NCI-H82 (cell line): ENCODE data around the gene NAPA.
"Not testable (repeated sequence)": the region's sequence is repeated elsewhere in the genome, so short reads cannot be mapped to it uniquely, and the experiment has no call there.

ENCODE experiments used
- DNase-seq: peaks from one replicate; lab custom pipeline; 2025; lab: John Stamatoyannopoulos, UW

Gene NAPA

DNA sequence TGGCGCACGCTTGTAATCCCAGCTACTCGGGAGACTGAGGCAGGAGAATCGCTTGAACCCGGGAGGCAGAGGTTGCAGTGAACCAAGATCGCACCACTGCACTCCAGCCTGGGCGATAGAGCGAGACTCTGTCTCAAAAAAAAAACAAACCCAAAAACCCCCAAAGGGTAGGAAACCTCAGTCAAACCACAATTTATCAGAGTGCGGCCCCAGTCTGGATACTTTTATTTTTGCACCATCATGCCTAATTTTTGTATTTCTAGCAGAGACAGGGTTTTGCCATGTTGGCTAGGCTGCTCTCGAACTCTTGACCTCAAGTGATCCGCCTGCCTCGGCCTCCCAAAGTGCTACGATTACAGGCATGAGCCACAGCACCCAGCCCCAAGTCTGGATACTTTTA lies 28.6 kb downstream of the NAPA start:
- DNase-seq: not testable (repeated sequence)

DNA sequence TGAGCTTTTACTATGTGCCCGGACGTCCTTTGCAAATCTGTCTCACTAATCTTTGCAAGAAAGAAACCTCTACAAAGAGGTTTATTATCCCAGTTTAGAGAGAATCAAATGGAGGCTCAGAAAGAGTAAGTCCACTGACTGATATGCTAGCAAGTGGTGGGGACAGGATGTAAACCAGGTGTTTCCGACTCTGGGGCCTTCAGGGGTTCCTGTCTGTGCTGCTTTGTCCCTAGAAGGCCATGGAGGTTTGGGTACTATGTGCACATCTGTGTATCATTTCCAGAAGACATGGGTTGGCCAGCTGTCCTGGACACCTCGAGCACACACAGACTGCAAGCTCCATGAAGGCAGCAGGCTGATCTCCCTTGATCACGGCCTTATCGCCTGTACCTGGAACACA lies 29.7 kb downstream of the NAPA start:
- no peak for DNase-seq

DNA sequence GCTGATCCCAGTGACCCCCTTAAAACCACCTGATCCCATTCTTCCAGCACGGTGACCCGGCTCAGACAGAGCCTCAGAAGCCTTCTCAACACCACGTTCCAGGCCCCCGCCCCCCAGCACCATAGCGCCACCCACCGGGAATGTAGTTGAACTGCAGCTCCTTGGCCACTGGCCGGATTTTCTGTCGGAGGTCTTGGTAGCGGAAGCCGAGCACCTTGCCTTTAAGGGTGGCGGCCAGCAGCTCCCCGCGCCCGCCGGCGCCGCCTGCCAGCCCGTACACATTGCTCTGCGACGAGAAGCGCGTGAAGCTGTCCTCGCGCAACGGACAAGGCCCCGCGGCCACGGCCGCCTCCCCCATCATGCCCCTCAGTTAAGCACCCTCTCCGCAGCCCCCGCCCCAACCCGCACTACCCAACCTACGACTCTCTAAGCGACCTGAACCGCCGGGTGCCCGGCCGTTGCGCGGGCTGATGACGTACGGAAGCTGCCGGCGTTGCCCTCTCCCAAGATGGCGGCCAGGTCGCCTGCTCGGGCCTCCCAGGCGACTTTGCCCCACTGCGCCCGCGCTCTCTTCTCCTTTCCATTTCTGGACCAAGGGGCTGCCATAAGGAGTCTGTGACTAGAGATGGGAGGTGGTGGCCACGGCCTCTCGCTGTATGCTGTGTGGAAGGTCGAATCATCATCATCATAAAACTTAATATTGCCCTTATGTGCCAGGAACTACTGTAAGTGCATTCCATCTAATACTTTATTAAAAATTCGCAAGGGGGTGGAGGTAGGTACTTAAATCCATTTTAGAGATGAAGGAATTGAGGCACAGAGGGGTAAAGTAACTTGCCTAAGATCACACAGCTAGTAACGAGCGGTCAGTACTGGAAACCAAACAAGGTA lies 30.8 kb downstream of the NAPA start, which contains the start of gene KPTN:
Gene KPTN, minus strand, starts transcription at position 420 of the 891 bp plus-strand sequence. Its CDS starts 59 bp downstream, at position 361.
- peak; percentile 96 for DNase-seq

DNA sequence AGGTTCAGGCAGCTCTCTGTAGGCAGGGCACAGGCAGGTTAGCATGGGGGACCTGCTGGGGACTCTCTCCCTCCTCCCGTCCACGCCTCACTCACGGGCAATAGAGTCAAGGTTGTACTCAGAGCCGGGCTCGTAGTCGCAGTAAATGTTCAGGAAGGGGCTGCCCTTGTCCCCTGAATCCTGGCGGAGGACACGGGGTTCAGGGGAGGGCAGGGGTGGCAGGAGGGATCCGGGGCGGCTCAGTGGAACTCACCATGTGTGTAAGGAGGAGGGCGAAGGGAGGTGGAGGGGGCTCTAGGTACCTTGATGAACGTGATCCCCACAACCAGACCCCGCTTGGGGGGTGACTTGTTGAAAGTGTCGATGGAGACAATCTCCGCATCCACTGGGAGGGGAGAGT lies 31.7 kb downstream of the NAPA start:
- DNase-seq: no peak

DNA sequence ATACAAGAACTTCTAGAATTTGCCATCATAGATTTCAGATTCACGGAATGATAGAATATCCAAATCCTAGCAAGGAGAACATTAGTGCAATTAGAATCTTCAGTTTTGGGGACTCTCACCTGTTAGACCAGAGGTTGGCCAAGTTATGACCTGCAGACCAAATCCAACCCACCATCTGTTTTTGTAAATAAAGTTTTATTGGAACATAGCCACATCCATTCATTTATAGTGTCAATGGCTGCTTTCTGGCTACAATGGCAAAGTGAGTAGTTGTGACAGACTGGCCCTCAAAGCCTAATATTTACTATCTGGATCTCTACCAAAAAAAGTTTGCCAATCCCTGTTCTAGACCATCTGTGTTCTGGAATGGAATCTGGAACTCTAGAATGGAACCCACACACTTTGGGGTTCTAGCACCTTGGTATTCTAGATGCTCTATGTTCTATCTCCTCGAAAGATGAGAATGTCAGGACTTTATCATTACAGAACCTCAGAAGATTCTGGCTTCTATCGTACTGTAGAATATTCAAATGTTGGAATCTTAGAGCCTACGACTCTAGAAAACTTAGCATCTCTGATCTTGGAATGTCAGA lies 33.3 kb downstream of the NAPA start:
- DNase-seq: no peak

DNA sequence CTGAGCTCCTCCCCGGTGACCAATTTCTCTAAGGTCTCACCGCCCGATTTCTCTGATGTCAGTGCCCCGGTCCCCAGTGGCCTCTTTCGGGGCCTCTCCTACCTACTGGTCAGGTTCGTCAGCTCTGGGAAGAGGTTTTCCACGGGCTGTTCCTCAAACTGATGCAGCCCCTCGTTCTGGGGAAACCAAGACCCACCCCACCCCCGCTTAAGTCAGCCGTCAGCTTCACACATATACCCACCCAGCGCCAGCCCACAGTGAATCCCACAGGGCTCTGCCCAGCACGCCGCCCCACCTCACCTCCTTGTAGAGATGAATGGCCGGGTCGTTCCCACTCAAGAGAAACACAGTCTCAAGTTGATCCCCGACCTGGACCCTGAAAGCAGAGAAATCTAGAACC lies 34.2 kb downstream of the NAPA start:
- no peak for DNase-seq

DNA sequence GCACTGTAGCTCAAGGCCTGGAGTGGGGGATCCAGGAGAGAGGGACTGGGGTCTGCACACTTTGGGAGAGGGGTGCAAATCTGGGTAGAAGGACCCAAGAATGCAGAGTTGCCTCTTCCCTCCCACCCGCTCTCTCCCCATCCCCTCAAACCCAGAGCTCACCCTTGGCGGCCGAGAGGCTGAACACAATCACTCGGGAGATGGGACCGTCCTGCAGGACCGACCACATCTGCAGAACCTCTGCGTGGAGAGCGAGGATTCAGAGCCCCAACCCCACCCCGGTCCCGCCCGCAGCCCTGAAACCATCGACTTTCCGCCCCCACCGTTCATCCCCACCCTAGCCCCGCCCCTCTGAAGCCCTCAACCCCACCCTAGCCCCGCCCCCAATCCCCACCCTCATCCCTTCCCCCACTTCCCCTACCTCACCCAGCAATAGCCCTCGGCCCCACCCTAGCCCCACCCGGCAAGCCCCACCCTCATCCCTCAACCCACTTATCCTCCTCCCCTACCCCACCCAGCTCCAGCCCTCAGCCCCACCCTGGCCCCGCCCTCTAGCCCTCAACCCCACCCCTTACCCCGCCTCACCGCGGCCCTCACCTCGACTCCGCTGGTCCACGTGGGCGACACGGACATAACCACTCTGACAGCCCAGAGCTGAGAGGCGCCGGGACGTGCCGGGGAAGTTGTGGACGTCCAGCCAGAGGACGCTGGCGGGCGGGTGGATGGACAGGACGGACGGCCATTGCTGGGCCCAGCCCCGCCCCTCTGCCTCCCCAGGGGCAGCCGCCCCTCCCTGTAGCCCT lies 35.0 kb downstream of the NAPA start:
- peak; percentile 87 for DNase-seq

DNA sequence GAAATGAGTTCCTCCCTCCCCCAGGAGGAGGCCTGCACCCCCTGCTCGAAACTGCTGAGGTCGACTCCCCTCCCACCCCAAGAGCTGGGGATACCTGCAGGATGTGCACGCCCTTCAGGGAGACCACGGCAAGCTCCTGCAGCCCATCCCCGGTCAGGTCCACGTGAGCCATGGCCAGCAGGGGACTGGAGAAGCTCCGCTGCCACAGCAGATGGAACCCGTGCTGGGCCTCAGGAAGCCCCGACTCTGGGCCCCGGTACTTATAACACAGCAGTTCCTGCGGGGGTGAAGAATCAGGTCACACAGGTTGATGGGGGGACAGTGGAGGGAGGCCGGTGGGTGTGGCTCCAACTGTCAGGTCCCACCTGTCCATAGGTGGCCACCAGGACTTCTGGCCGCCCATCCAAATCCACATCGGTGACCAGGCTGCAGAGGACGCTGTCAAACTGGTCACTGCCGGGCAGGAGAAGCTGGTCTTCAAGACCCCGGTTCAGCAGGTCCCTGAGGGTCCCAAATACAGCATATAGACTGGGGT lies 38.4 kb downstream of the NAPA start:
- DNase-seq: no peak

DNA sequence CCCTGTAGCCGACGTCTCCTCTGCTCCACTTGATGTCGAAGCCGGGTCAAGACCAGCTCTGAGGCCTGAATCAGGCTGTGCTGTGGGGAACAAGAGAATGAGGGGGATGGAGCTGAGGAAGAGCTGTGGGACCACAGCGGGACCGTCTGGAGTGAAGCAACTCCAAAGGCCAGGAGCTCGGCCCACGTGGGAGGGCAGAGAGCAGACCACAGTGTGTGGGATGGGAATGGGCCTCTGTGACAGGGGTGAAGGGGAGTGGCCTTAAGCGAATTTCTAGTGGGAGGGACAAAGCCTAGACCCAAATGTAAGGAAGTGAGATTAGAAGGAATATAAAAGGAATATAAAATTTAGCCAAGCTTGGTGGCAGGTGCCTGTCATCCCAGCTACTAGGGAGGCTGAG lies 39.4 kb downstream of the NAPA start:
- no peak for DNase-seq

DNA sequence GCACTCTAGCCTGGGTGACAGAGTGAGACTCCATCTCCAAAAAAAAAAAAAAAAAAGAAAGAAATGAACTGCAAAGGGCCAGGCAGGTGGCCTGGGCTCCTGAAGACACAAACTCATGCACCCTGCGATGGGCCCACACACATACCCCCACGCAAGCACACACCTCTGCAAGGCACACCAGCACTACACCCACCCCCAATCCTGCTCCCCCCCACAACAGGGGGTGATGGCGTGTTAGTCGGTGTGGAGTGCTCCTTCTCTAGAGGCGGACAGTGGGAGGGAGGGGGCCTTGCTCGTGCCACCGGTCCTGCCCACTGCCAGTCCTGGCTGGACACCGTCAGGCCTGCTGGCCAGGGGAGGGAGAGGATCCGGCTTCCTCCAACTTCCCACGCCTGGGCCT lies 41.5 kb downstream of the NAPA start:
- no peak for DNase-seq

DNA sequence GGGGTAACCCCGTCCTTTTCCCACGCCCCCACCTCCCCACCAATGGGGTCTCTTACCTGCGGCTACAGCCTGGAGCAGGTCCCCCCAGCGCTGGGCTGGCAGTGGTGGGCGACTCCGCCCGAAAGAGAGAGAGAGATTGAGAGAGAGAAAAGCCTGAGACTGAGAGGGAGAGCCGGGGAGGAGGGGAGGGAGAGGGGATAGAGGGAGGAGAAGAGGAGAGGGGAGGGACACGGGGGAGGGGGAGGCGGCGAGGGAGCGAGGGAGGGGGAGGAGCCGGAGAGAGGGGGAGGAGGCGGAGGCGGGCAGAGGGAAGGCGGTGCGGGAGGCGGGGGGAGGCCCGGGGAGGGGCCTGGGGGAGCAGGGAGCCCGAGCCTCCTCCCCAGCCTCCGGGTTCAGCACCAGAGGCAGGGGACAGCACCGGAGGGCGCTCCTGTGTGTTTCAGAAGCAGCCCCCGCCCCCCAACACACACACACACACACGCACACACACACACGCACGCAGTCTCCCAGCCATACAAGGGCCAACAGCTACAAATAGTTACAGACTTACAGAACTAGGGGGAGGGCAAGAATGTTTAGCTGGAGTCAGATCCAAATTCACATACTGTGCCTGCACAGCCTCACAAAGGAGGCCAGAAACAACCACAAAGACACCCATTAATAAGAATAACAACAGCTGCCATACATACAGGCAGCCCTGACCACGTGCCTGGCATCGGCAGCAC lies 43.0 kb downstream of the NAPA start, which contains the start of gene SLC8A2:
Gene SLC8A2, minus strand, starts transcription at position 161 of the 725 bp plus-strand sequence. CDS start 5,490 bp downstream, outside the sequence.
- DNase-seq: peak; percentile 95

DNA sequence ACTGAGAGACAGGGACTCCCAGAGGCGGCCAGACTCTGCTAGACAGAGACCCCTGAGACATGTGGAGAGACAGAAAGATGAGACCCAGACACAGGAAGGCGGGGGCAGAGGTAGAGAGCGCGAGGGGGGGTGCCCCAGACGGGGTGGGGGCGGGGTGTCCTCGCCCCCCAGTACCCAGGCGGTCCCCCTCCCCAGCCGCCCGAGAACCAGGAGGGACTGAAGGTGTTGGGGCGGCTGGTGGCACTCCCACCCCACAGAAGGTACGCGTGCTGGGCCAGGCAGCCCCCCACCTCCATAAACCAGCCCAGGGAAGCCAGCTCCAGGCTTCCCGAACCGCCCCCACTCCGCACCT lies 43.5 kb downstream of the NAPA start:
- DNase-seq: no peak

DNA sequence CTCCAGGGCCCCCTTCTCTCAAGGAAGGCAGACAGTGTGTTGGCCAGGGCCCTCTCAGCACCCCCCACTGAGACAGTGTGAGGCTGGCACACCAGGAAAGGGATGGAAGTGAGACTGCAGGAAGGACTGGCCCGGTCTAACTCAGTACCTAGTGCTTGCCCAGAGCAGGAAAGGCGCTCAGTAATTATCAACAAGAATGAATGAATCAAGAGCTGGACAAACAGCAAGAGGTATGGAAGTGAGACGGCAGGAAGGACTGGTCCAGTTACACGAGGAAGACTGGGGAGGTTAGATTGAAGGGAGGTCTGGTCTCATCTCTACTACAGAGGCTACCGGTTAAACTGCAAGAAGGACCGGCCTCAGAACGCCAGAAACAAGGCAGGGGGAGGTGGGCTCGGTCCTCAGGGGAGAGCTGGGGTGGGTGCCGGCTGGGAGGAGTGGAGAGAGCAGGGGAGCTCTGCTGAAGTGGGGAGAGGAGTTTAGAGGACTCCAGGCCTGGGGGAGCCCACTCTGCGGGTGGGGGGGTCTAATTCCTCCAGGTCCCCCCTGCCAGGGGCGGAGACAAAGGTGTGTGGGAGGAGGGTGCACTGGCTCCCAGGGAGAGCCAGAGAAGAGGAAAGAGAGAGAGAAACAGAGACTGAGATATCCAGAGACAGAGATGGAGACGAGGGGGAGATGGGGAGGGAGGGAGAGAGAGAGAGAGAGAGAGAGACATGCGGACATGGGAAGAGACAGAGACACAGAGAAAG lies 44.2 kb downstream of the NAPA start:
- DNase-seq: no peak

DNA sequence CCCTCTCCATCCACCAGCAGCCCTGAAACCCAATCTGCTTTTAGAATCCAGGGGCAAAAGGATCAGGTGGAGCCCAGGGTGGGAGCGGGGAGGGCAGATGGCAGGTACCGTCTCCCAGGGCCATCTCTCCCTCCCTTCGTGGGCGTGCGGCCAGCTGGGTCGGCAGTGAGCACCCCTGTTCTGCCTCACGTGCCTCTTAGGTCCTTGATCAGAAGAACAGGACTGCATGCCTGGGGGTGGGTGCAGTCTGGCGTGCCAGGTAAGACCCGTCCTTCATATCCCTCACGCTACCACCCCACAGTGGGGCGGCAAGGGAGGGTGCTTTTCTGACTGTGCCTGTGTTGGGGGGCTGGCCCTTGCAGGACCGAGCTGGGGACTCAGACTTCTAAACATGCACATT lies 45.1 kb downstream of the NAPA start:
- peak; percentile 51 for DNase-seq

DNA sequence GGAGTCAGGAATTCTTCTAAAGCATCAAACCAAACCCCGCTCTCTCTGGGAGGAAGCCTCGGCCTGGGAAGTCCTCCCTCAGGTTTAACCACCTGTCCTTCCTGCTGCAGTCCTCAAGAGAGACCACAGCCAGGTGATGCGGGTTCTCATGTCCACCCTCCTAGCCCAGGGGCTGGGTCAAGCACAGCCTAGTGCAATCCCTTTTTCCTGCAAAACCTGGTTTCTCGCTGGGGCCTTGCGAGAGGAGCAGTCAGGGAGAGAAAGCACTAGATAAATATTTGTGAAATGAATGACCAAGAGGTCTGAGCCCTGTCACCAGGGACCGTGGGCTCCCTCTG lies 45.5 kb downstream of the NAPA start:
- DNase-seq: no peak

DNA sequence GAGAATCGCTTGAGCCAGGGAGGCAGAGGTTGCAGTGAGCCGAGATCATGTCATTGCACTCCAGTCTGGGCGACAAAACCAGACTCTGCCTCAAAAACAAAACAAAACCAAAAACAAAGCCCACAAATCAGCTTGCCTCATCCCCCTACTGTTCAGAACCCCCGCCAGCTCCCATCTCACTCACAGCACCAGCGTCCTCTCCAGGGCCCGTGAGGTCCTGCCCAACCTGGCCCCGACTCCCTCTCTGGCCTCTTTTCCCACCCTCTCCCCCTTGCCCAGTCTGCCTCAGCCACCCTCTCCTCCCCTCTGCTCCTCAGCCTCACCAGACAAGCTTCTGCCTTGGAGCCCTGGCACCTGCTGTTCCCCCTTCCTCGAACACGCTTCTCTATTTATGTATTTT lies 46.9 kb downstream of the NAPA start:
- DNase-seq: no peak

DNA sequence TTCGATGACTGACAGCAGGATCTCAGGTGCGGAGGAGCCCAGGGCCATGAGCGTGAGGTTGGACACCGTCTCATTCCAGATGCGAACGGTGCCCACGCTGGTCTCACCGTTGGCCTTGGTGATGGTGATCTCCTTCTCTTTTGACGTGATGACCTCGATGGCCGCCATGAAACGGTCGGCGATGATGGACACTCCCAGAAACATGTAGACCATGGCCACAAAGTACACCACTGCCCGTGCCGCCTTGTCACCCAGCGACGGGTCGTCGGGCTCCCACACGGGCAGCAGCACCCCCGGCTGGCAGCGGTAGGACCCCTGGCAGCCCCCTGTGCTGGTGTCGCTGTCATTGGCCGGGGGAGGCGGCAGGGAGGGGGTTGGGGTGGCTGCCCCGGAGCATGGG lies 48.9 kb downstream of the NAPA start:
- DNase-seq: no peak

DNA sequence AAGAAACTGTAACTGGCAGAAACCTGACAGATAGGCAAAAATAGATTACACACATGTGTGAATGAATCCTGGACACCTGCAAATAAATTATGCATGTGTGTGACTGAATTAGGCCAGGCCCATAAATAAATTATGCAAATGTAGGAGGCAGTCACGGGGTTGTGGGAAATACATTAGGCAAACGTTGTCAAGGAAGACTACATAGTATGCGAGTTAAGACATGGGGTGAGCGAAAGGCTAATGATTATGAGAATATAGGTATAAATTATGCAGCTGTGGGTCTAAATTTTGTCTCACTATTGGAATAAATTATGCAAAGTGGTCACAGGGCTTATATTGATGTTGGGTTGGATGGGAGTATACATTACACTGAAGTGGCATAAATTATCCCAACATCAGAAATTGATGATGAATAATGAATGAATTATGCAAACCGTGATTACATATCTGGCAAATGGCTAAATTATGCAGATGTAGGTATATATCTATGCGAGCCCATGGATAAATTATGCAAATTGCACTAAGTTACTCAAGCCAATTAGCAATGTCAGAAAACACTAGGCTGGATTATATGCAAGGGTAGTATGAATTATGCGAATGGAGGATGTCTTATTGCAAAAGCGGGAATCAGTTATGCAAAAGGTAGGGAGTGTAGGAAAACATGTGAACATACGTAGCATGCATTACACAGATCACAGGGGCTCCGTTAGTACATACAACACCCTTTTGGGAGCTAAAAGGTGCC lies 50.0 kb downstream of the NAPA start:
- DNase-seq: no peak

DNA sequence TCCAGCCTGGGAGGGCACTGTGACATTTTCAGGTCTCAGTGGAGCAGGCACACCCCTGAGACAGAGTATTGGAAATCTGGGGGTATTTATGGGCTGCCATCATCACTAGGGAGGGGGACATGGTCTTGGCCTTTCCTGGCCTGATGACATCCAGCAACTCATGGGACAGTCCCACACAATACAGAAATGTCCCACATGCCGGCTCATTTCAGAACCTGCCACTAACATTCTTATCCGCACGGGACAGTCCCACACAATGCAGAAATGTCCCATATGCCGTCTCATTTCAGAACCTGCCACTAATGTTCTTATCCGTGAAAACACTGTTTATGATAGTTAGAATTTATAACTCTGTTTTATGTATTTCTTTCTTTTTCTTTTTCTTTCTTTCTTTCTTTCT lies 53.0 kb downstream of the NAPA start:
- no peak for DNase-seq

DNA sequence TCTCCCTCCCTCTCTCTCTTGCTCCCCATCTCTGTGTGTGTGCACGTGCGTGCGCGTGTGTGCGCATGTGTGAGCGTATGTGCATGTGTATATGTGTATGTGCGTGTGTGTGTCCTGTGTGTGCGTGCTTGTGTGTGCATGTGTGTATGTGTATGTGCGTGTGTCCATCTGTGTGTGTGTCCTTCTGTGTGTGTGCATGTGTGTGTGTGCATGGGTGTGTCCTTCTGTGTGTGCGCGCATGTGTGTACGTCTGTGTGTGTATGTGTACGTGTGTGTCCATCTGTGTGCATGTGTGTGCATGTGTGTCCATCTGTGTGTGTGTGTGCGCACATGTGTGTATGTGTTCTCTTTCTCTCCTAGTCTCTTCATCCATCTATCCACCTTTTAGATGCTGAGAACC lies 55.4 kb downstream of the NAPA start:
- no peak for DNase-seq
